IMR-90 (cell line): ENCODE results near the gene FBXW12. TPM values are rescaled to one million over a fixed set of nuclear protein-coding genes. Genes with fewer than 3 reads are reported as not detected.

Experiments used
- ATAC-seq: fragments of 200-7000 bp; cut with Tn5 transposase; 2 replicates; pipeline ENCODE4 v1.9.1; 2020; ENCODE audit warnings: low read depth, mild to moderate bottlenecking, moderate library complexity
- BruUV-seq: library from RNA; stranded (reverse); fragments of 400-500 nt; replicated peaks from 2 replicates; lab custom pipeline; 2021; lab: Mats Ljungman, UMichigan
- CTCF ChIA-PET: fragments of 300-600 bp; formaldehyde crosslinking; extraction: SDS; loops from one replicate; lab custom pipeline; 2021; ENCODE audit warnings: antibody characterized with exemption; lab: Yijun Ruan, JAX
- POLR2A ChIA-PET: fragments of 300-600 bp; sonication (Branson Sonifier 250); formaldehyde crosslinking; loops from one replicate; lab custom pipeline; 2022; ENCODE audit warnings: antibody characterized with exemption; ENCODE audit not compliant: unreplicated experiment; lab: Charles Lee
- DNase-seq: peaks from one replicate; pipeline ENCODE4 v3.0.0; 2013
- H2AFZ ChIP-seq: replicated peaks from 2 replicates; pipeline ENCODE3; 2013; ENCODE audit warnings: low read length, mild to moderate bottlenecking; ENCODE audit not compliant: poor library complexity
- H2AK5ac ChIP-seq: 2 replicates; pipeline ENCODE4 v1.6.1; 2013; ENCODE audit warnings: low read depth, low read length, inconsistent platforms
- H2AK9ac ChIP-seq: replicated peaks from 2 replicates; pipeline ENCODE3; 2013; ENCODE audit warnings: mild to moderate bottlenecking, low read depth, low read length, moderate library complexity; ENCODE audit not compliant: poor library complexity
- H2BK120ac ChIP-seq: 2 replicates; pipeline ENCODE4 v1.6.1; 2013; ENCODE audit warnings: low read depth, low read length, inconsistent platforms
- H2BK15ac ChIP-seq: 3 replicates; pipeline ENCODE4 v1.6.1; 2013; ENCODE audit warnings: low read depth, low read length, inconsistent platforms
- H2BK20ac ChIP-seq: 2 replicates; pipeline ENCODE4 v1.6.1; 2013; ENCODE audit warnings: low read depth, mild to moderate bottlenecking, inconsistent platforms, low read length, moderate library complexity
- H2BK5ac ChIP-seq: 2 replicates; pipeline ENCODE4 v1.6.1; 2013; ENCODE audit warnings: mild to moderate bottlenecking, low read depth, low read length, inconsistent platforms; ENCODE audit not compliant: poor library complexity, severe bottlenecking
- H3K14ac ChIP-seq: replicated peaks from 2 replicates; pipeline ENCODE4 v1.6.1; 2013; ENCODE audit warnings: low read depth, low read length, inconsistent platforms
- H3K18ac ChIP-seq: 2 replicates; pipeline ENCODE4 v1.6.1; 2013; ENCODE audit warnings: low read depth, low read length, control low read depth
- H3K23ac ChIP-seq: 2 replicates; pipeline ENCODE4 v1.6.1; 2013; ENCODE audit warnings: low read depth, low read length, inconsistent platforms
- H3K27ac ChIP-seq: 2 replicates; pipeline ENCODE4 v1.5.1; 2013; ENCODE audit warnings: mild to moderate bottlenecking, control low read depth, low read length; ENCODE audit not compliant: insufficient read depth
- H3K27me3 ChIP-seq: 2 replicates; pipeline ENCODE4 v1.6.1; 2013; ENCODE audit warnings: low read length; ENCODE audit not compliant: control insufficient read depth, insufficient read depth
- H3K36me3 ChIP-seq: 2 replicates; pipeline ENCODE4 v1.6.1; 2013; ENCODE audit warnings: low read length, mixed read lengths; ENCODE audit not compliant: control insufficient read depth, insufficient read depth
- H3K4ac ChIP-seq: 2 replicates; pipeline ENCODE4 v1.6.1; 2013; ENCODE audit warnings: low read depth, low read length, inconsistent platforms
- H3K4me1 ChIP-seq: 2 replicates; pipeline ENCODE4 v1.6.1; 2013; ENCODE audit warnings: low read length, mixed read lengths; ENCODE audit not compliant: control insufficient read depth, insufficient read depth
- H3K4me2 ChIP-seq: 2 replicates; pipeline ENCODE4 v1.6.1; 2013; ENCODE audit warnings: low read depth, mild to moderate bottlenecking, control low read depth, low read length, moderate library complexity
- H3K4me3 ChIP-seq: 2 replicates; pipeline ENCODE4 v1.5.1; 2013; ENCODE audit warnings: low read depth, mild to moderate bottlenecking, control low read depth, low read length, moderate library complexity; ENCODE audit not compliant: insufficient read depth
- H3K56ac ChIP-seq: 2 replicates; pipeline ENCODE4 v1.6.1; 2013; ENCODE audit warnings: low read length, inconsistent platforms; ENCODE audit not compliant: insufficient read depth; ENCODE audit errors: extremely low read depth
- H3K79me1 ChIP-seq, 2 experiments: 2 replicates each; pipeline ENCODE4 v1.6.1; 2013; ENCODE audit warnings: low read length in 2 of 2, inconsistent platforms in 1 of 2, low read depth in 1 of 2
- H3K9ac ChIP-seq: 2 replicates; pipeline ENCODE4 v1.6.1; 2013; ENCODE audit warnings: low read depth, low read length, control low read depth
- H3K9me1 ChIP-seq: 2 replicates; pipeline ENCODE4 v1.6.1; 2013; ENCODE audit warnings: low read length, inconsistent platforms; ENCODE audit not compliant: insufficient read depth
- H3K9me3 ChIP-seq: 2 replicates; pipeline ENCODE4 v1.6.1; 2013; ENCODE audit warnings: low read length; ENCODE audit not compliant: control insufficient read depth, insufficient read depth
- H4K20me1 ChIP-seq: 2 replicates; pipeline ENCODE4 v1.6.1; 2013; ENCODE audit warnings: low read length, inconsistent platforms; ENCODE audit not compliant: insufficient read depth
- H4K5ac ChIP-seq: 2 replicates; pipeline ENCODE4 v1.6.1; 2013; ENCODE audit warnings: mild to moderate bottlenecking, low read depth, low read length, control low read depth
- H4K8ac ChIP-seq, 2 experiments: 2 replicates each; pipeline ENCODE4 v1.6.1; 2013; ENCODE audit warnings: low read depth in 2 of 2, low read length in 2 of 2, control low read depth in 1 of 2, inconsistent platforms in 1 of 2
- H4K91ac ChIP-seq: 2 replicates; pipeline ENCODE4 v1.6.1; 2013; ENCODE audit warnings: low read depth, low read length, inconsistent platforms; ENCODE audit not compliant: insufficient read depth
- BHLHE40 ChIP-seq: fragments of 150-350 bp; IDR thresholded peaks from 2 replicates; pipeline ENCODE4 v1.6.1; 2016; ENCODE audit warnings: mild to moderate bottlenecking, low read depth, low read length
- CHD1 ChIP-seq: IDR thresholded peaks from 2 replicates; pipeline ENCODE4 v1.6.1; 2012; ENCODE audit warnings: low read depth, low read length, improper control_type of control experiment
- NFE2L2 ChIP-seq: fragments of 150-350 bp; IDR thresholded peaks from 2 replicates; pipeline ENCODE4 v1.6.1; 2016; ENCODE audit warnings: low read depth, mild to moderate bottlenecking, low read length
- RCOR1 ChIP-seq: IDR thresholded peaks from 2 replicates; pipeline ENCODE4 v1.6.1; 2012; ENCODE audit warnings: mild to moderate bottlenecking, low read length, improper control_type of control experiment; ENCODE audit not compliant: insufficient replicate concordance
- SMC3 ChIP-seq: fragments of 150-350 bp; IDR thresholded peaks from 2 replicates; pipeline ENCODE4 v1.6.1; 2016; ENCODE audit warnings: low read depth, mild to moderate bottlenecking, antibody characterized with exemption, low read length, moderate library complexity
- WGBS, 2 experiments: methylation state at CpG; one replicate each; pipeline versions ENCODE4 v1.1.5 to v1.1.7; 2013; ENCODE audit warnings: missing lambda C conversion rate in 2 of 2; ENCODE audit not compliant: insufficient read length in 1 of 2; ENCODE audit errors: extremely low coverage in 2 of 2; 5-methylcytosine and 5-hydroxymethylcytosine counted together
- dilution Hi-C: fragments of 300-500 bp; cut with HindIII; formaldehyde crosslinking; loops from one replicate; pipeline ENCODE4 v1.14.3; 2018; ENCODE audit warnings: low sequenced_read_pairs; ENCODE audit not compliant: unreplicated experiment
- in situ Hi-C: fragments of 300-500 bp; cut with MboI; formaldehyde crosslinking; loops from 3 replicates; pipeline ENCODE4 v1.14.3; 2019; ENCODE audit warnings: low sequenced_read_pairs, inconsistent platforms, mixed read lengths
- intact Hi-C: fragments of 100-400 bp; cut with micrococcal nuclease; formaldehyde crosslinking; loops from 2 replicates; pipeline ENCODE4 v1.10.0; 2022
- polyA plus RNA-seq, 3 experiments: library from polyadenylated mRNA; depleted of rRNA; stranded (reverse); fragments of >200 nt; gene quantifications; 2 replicates each; pipeline ENCODE4 v1.2.3, GENCODE V29; 2012; ENCODE audit warnings: low replicate concordance in 1 of 3
- total RNA-seq: library from RNA; depleted of rRNA; stranded (reverse); fragments of >200 nt; gene quantifications from 2 replicates; pipeline ENCODE4 v1.2.3, GENCODE V29; 2012

The FBXW12 gene
- total and polyA plus RNA-seq, 2 of the 4 experiments (the other 2 are of a cell fraction) = not detected

DNA sequence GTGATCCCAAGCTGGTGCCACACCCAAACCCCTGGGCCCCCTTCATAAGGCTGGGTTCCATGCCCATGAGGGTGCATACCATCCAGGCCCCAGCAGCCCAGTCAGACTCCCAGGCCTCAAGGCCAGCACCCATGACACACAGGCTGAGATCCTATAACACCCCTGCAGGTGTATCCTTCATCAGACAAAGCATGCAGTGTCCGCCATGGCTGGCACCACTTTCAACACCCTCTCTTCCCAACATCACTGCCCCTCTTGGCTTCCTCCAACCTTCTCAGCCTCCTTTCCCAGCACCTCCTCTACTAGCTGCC is 64.4 kb downstream of the FBXW12 start:
- BruUV-seq = no TSS peak
- H3K9me1 ChIP-seq = 0 out of 2 replicates have a peak, but pooled peaks cover 4% of the 10 kb centered on the region
- peaks cover 18% of the 10 kb centered on the region for H3K36me3 ChIP-seq
- H3K56ac ChIP-seq = no peak overlapping the region
- no peak for DNase-seq
- H2BK20ac ChIP-seq = no peak overlapping the region
- H2BK120ac ChIP-seq = no peak overlapping the region
- H3K4me2 ChIP-seq = no peak overlapping the region
- H3K14ac ChIP-seq = no peak overlapping the region
- no peak overlapping the region for H3K4ac ChIP-seq
- no peaks in the 10 kb centered on the region for H3K9me3 ChIP-seq
- H2BK15ac ChIP-seq = no peak overlapping the region
- no peak overlapping the region for H2AK9ac ChIP-seq
- no peak overlapping the region for H4K8ac ChIP-seq
- POLR2A ChIA-PET = interaction anchor here (1.1 kb wide), 1 partner anchor 36 kb away, joined by 4 read pairs; no protein-coding TSS in a partner anchor
- H4K91ac ChIP-seq = no peak overlapping the region
- H2AFZ ChIP-seq = no peak overlapping the region
- H3K79me1 ChIP-seq = peaks cover 20 to 35% of the 10 kb centered on the region in 2 experiments
- no peak overlapping the region for H3K23ac ChIP-seq
- no peak overlapping the region for H2AK5ac ChIP-seq
- H3K4me1 ChIP-seq = 0 out of 2 replicates have a peak, but pooled peaks cover 2% of the 10 kb centered on the region
- no peak overlapping the region for H3K27ac ChIP-seq
- CTCF ChIA-PET = interaction anchor here (0.6 to 2.4 kb wide), 34 partner anchors 9 to 1150 kb away, joined by 3 to 65 read pairs (median 4); partner anchors contain the start of genes ATRIP and CDC25A
- no peaks in the 10 kb centered on the region for H3K27me3 ChIP-seq
- no peak overlapping the region for H4K5ac ChIP-seq
- 100% methylated on average over 1 of the region's 1 CpG; no CpG with 5 or more reads in 1 of the 2 experiments for WGBS, 2 experiments
- H3K9ac ChIP-seq = no peak overlapping the region
- in situ Hi-C loops (loop anchor here (5.0 kb wide), 2 partner anchors 34 to 164 kb away; no protein-coding TSS in a partner anchor), dilution Hi-C loops (no loop called here), intact Hi-C loops (loop anchor here (1.0 kb wide), 4 partner anchors 34 to 242 kb away; no protein-coding TSS in a partner anchor)
- no peaks in the 10 kb centered on the region; the same call in 1 of the 2 replicates for H4K20me1 ChIP-seq
- ATAC-seq = no peak
- H3K4me3 ChIP-seq = no peak overlapping the region
- H2BK5ac ChIP-seq = no peak overlapping the region
- TF ChIP-seq RCOR1 (no peak), CHD1 (no peak), BHLHE40 (no peak), NFE2L2 (no peak), SMC3 (no peak)
- no peak overlapping the region for H3K18ac ChIP-seq
